Parathyroid adenoma (tissue), 2 donors: Measurements from ENCODE around the gene MYL5.

Experiments
- H2AFZ ChIP-seq: fragments of 300-600 bp; sonication (generic); one replicate; pipeline ENCODE4 v1.7.0; 2017; ENCODE audit warnings: antibody characterized with exemption, mild to moderate bottlenecking
- H3K27ac ChIP-seq: fragments of 300-600 bp; sonication (generic); one replicate; pipeline ENCODE4 v1.7.0; 2017
- H3K27me3 ChIP-seq: fragments of 300-600 bp; sonication (generic); one replicate; pipeline ENCODE4 v1.7.0; 2017; ENCODE audit warnings: low read length; ENCODE audit not compliant: control insufficient read depth, insufficient read depth
- H3K36me3 ChIP-seq: fragments of 300-600 bp; sonication (generic); one replicate; pipeline ENCODE4 v1.7.0; 2017; ENCODE audit warnings: low read length; ENCODE audit not compliant: control insufficient read depth, insufficient read depth
- H3K4me1 ChIP-seq: fragments of 300-600 bp; sonication (generic); one replicate; pipeline ENCODE4 v1.7.0; 2017; ENCODE audit warnings: control low read depth
- H3K4me2 ChIP-seq: fragments of 300-600 bp; sonication (generic); one replicate; pipeline ENCODE4 v1.7.0; 2017; ENCODE audit warnings: low read length
- H3K4me3 ChIP-seq: fragments of 300-600 bp; sonication (generic); one replicate; pipeline ENCODE4 v1.7.0; 2017; ENCODE audit warnings: low read depth, low read length
- H3K79me2 ChIP-seq: fragments of 300-600 bp; sonication (generic); one replicate; pipeline ENCODE4 v1.7.0; 2017; ENCODE audit warnings: control low read depth
- H3K9ac ChIP-seq: fragments of 300-600 bp; sonication (generic); one replicate; pipeline ENCODE4 v1.7.0; 2017; ENCODE audit warnings: mild to moderate bottlenecking
- H3K9me3 ChIP-seq: fragments of 300-600 bp; sonication (generic); one replicate; pipeline ENCODE4 v1.7.0; 2017; ENCODE audit warnings: low read length; ENCODE audit not compliant: control insufficient read depth
- TF ChIP-seq, protein P1 (sequence below): fragments of 300-600 bp; sonication (generic); IDR thresholded peaks from one replicate; pipeline ENCODE4 v1.7.0; 2017; ENCODE audit warnings: antibody characterized with exemption, mild to moderate bottlenecking
- donor health status: primary hyperparathyroidism.

MYL5 gene

DNA sequence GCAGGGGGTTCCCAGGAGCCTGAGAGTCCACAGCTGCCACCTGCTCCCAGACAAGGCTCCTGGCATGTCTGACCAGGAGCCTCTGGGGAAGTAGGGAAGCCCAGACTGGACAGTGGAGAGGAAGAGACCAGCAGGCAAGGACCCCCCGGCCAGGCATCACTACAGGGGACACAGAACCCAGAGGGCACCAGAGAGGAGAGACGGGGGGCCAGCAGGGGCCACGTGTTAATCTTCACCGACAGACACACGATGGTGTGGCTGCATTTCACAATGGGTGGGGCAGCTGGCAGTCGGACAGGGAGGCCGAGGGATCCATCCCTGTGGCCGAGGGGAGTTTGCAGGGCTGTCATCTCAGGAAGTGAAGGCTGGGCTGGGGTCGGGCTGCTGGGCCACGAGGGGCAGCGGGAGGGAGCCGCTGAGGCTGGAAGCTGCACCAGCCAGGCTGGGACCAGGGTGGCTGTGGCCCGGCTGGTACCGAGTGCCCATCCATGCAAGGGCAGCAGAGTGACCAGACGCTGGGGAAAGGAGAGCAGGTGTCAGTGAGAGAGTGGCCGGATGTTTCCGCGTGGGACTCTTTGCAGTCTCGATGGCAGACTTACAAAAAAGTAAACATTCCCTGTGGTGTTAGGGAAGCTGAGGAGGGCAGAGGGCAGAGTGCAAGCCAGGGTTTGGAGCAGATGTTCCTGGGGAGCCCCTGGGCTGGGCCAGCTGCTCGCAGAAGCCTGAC lies 44.3 kb upstream of the MYL5 start:
- H3K4me1 ChIP-seq = no peaks in the 10 kb centered on the region
- H3K9me3 ChIP-seq = no peaks in the 10 kb centered on the region
- no peak overlapping the region for H3K9ac ChIP-seq
- no peaks in the 10 kb centered on the region for H3K79me2 ChIP-seq
- H3K4me2 ChIP-seq = no peak overlapping the region
- H3K4me3 ChIP-seq = no peak overlapping the region
- H3K27ac ChIP-seq = no peak overlapping the region
- TF ChIP-seq, protein P1, sequence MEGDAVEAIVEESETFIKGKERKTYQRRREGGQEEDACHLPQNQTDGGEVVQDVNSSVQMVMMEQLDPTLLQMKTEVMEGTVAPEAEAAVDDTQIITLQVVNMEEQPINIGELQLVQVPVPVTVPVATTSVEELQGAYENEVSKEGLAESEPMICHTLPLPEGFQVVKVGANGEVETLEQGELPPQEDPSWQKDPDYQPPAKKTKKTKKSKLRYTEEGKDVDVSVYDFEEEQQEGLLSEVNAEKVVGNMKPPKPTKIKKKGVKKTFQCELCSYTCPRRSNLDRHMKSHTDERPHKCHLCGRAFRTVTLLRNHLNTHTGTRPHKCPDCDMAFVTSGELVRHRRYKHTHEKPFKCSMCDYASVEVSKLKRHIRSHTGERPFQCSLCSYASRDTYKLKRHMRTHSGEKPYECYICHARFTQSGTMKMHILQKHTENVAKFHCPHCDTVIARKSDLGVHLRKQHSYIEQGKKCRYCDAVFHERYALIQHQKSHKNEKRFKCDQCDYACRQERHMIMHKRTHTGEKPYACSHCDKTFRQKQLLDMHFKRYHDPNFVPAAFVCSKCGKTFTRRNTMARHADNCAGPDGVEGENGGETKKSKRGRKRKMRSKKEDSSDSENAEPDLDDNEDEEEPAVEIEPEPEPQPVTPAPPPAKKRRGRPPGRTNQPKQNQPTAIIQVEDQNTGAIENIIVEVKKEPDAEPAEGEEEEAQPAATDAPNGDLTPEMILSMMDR = no peak
- H3K36me3 ChIP-seq = no peaks in the 10 kb centered on the region
- no peak overlapping the region for H2AFZ ChIP-seq
- no peaks in the 10 kb centered on the region for H3K27me3 ChIP-seq

DNA sequence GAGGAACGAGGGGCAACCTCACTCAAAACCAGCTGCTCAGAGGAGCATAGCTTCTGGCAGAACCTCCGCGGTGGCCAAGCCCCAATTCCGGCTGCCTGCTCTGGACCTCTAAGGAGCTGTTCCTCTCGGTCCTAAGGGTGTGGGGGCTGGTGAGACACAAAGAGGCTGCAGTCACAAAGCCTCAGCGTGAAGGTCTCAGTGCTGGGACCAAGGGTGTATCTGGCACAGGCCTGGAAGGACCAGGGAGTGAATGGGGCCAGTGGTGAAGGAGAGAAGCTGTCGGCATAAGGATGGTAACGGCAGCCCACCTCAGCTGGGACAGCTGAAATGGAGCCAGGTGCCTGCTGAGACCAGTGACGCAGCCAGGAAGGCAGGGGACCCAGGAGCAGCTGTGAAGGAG lies 43.7 kb upstream of the MYL5 start:
- Histone ChIP-seq H2AFZ (no peak overlapping the region), H3K27ac (no peak overlapping the region), H3K79me2 (no peaks in the 10 kb centered on the region), H3K4me3 (no peak overlapping the region), H3K4me2 (no peak overlapping the region), H3K4me1 (no peaks in the 10 kb centered on the region), H3K9me3 (no peaks in the 10 kb centered on the region), H3K27me3 (no peaks in the 10 kb centered on the region), H3K9ac (no peak overlapping the region), H3K36me3 (no peaks in the 10 kb centered on the region)
- TF ChIP-seq, protein P1 = no peak

DNA sequence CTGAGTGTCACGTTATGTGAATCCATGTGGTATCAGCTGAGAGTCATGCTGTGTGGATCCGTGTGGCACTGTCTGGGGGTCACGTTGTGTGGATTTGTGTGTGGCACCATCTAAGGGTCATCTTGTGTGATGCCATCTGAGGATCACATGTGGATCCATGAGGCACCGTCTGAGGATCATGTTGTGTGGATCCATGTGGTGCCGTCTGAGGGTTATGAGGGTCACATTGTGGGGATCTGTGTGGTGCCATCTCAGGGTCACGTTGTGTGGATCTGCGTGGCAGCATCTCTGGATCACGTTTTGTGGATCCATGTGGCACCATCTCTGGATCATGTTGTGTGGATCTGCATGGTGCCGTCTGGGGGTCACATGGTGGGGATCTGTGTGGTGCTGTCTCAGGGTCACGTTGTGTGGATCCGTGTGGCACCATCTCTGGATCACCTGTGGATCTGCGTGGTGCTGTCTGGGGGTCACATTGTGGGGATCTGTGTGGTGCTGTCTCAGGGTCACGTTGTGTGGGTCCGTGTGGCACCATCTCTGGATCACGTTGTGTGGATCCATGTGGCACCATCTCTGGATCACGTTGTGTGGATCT lies 42.0 kb upstream of the MYL5 start:
- Histone ChIP-seq H3K9me3 (no peaks in the 10 kb centered on the region), H3K27ac (no peak overlapping the region), H3K4me2 (no peak overlapping the region), H3K27me3 (no peaks in the 10 kb centered on the region), H3K9ac (no peak overlapping the region), H3K4me1 (no peaks in the 10 kb centered on the region), H3K36me3 (no peaks in the 10 kb centered on the region), H3K79me2 (no peaks in the 10 kb centered on the region), H3K4me3 (no peak overlapping the region), H2AFZ (no peak overlapping the region)
- TF ChIP-seq, protein P1 = no peak

DNA sequence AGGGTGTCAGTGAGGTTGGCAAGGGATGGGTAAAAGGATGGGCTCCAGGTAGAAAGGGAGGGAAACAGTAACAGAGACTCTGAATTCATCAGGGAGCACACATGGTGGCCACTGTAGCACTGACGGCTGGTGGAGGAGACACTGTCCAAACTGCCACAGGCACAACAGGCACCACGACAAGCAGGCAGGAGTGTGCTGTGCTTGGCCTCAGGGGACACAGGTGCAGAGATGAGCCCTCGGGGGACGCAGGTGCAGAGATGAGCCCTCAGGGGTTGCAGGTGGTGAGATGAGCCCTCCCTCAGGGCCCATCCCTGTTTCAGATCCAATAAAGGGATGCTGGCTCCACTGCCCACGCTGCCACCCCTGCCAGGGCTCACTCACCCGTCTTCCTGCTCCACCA lies 41.4 kb upstream of the MYL5 start:
- Histone ChIP-seq H3K4me1 (no peaks in the 10 kb centered on the region), H3K79me2 (no peaks in the 10 kb centered on the region), H2AFZ (no peak overlapping the region), H3K27ac (no peak overlapping the region), H3K27me3 (no peaks in the 10 kb centered on the region), H3K9me3 (no peaks in the 10 kb centered on the region), H3K36me3 (no peaks in the 10 kb centered on the region), H3K9ac (no peak overlapping the region), H3K4me2 (no peak overlapping the region), H3K4me3 (no peak overlapping the region)
- TF ChIP-seq, protein P1 = no peak

DNA sequence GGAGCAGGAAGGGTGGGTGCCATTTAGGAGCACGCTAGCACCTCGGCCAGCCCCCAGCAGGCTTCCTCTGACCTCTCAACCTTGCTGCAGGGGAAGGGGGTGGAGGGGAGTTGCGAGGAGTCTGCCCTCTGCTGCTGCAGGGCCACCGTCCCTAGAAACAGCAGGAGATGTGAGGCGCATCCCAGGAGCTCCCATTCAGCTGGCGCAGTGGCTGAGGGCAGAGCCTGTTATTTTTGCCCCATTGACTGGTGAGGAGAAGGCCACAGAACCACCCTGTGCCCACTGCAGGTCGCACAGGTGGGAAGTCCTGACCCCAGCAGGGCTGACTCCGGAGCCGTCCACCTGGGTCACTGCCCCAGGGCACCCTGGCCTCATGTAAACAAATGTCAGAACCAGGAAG lies 40.9 kb upstream of the MYL5 start:
- H3K27me3 ChIP-seq = no peaks in the 10 kb centered on the region
- no peak overlapping the region for H3K4me2 ChIP-seq
- no peaks in the 10 kb centered on the region for H3K4me1 ChIP-seq
- no peaks in the 10 kb centered on the region for H3K79me2 ChIP-seq
- H3K9ac ChIP-seq = no peak overlapping the region
- no peak overlapping the region for H3K27ac ChIP-seq
- H3K9me3 ChIP-seq = no peaks in the 10 kb centered on the region
- no peak overlapping the region for H2AFZ ChIP-seq
- H3K36me3 ChIP-seq = no peaks in the 10 kb centered on the region
- no peak overlapping the region for H3K4me3 ChIP-seq
- TF ChIP-seq, protein P1 = no peak
